GM23338 (cell line): ENCODE data around the gene IDI1. TPM values are rescaled to one million over a fixed set of nuclear protein-coding genes. Genes with fewer than 3 reads are reported as not detected.
"Not testable (repeated sequence)": the region's sequence is repeated elsewhere in the genome, so short reads cannot be mapped to it uniquely, and the experiment has no call there.

Experiments
- ATAC-seq: fragments of 200-7000 bp; cut with Tn5 transposase; 3 replicates; pipeline ENCODE4 v1.9.1; 2020
- DNase-seq: peaks from one replicate; pipeline ENCODE4 v3.0.0-alpha.2; 2015; ENCODE audit warnings: low spot score
- H2AFZ ChIP-seq: fragments of 200-600 bp; sonication (generic); 2 replicates; pipeline ENCODE4 v1.8.0; 2016; ENCODE audit warnings: antibody characterized with exemption, mild to moderate bottlenecking, moderate library complexity
- H3F3A ChIP-seq: fragments of 200-600 bp; sonication (generic); replicated peaks from 2 replicates; pipeline ENCODE4 v1.8.0; 2017; ENCODE audit warnings: antibody characterized with exemption, mixed run types, low read depth
- H3K27ac ChIP-seq: fragments of 200-600 bp; sonication (generic); 2 replicates; pipeline ENCODE4 v1.6.1; 2016; ENCODE audit warnings: low read depth
- H3K27me3 ChIP-seq: fragments of 200-600 bp; sonication (generic); 2 replicates; pipeline ENCODE4 v1.8.0; 2016; ENCODE audit warnings: mild to moderate bottlenecking, mixed run types, moderate library complexity; ENCODE audit not compliant: insufficient read depth
- H3K36me3 ChIP-seq: fragments of 200-600 bp; sonication (generic); 2 replicates; pipeline ENCODE4 v1.8.0; 2016; ENCODE audit warnings: mild to moderate bottlenecking; ENCODE audit not compliant: insufficient read depth
- H3K4me1 ChIP-seq: fragments of 200-600 bp; sonication (generic); 2 replicates; pipeline ENCODE4 v1.8.0; 2016; ENCODE audit warnings: mild to moderate bottlenecking, moderate library complexity; ENCODE audit not compliant: insufficient read depth
- H3K4me2 ChIP-seq: fragments of 200-600 bp; sonication (generic); 2 replicates; pipeline ENCODE4 v1.7.1; 2017; ENCODE audit warnings: mixed run types
- H3K4me3 ChIP-seq: fragments of 200-600 bp; sonication (generic); 2 replicates; pipeline ENCODE4 v1.6.1; 2016; ENCODE audit warnings: mixed run types
- H3K79me2 ChIP-seq: fragments of 200-600 bp; sonication (generic); replicated peaks from 2 replicates; pipeline ENCODE4 v1.8.0; 2017; ENCODE audit warnings: mild to moderate bottlenecking; ENCODE audit not compliant: insufficient read depth
- H3K9me2 ChIP-seq: fragments of 200-600 bp; sonication (generic); 2 replicates; pipeline ENCODE4 v1.8.0; 2017; ENCODE audit not compliant: insufficient read depth
- H4K20me1 ChIP-seq: fragments of 200-600 bp; sonication (generic); replicated peaks from 2 replicates; pipeline ENCODE4 v1.8.0; 2017; ENCODE audit warnings: mild to moderate bottlenecking; ENCODE audit not compliant: insufficient read depth
- H3K27ac Mint-ChIP-seq: 2 replicates; pipeline ENCODE4 v1.8.0; 2020; ENCODE audit warnings: inconsistent platforms, mild to moderate bottlenecking, moderate library complexity, mixed read lengths
- H3K27me3 Mint-ChIP-seq: 3 replicates; pipeline ENCODE4 v1.8.0; 2022; ENCODE audit warnings: low read depth, mild to moderate bottlenecking, moderate library complexity, mixed read lengths, inconsistent platforms; ENCODE audit not compliant: insufficient read depth, poor library complexity
- H3K36me3 Mint-ChIP-seq: 3 replicates; pipeline ENCODE4 v1.8.0; 2021; ENCODE audit warnings: low read depth, mild to moderate bottlenecking, inconsistent platforms, moderate library complexity, mixed read lengths
- H3K4me1 Mint-ChIP-seq: 3 replicates; pipeline ENCODE4 v1.8.0; 2020; ENCODE audit warnings: mild to moderate bottlenecking, inconsistent platforms, mixed read lengths
- H3K4me3 Mint-ChIP-seq: 3 replicates; pipeline ENCODE4 v1.8.0; 2021; ENCODE audit warnings: moderate library complexity, mild to moderate bottlenecking, inconsistent platforms, mixed read lengths
- H3K9me3 Mint-ChIP-seq: 3 replicates; pipeline ENCODE4 v1.8.0; 2020; ENCODE audit warnings: moderate library complexity, mild to moderate bottlenecking, inconsistent platforms, mixed read lengths
- CREB1 ChIP-seq: fragments of 250-450 bp; sonication (Bioruptor Pico); IDR thresholded peaks from 2 replicates; pipeline ENCODE4 v1.5.0; 2020; ENCODE audit warnings: low read depth, mild to moderate bottlenecking, moderate library complexity
- CTCF ChIP-seq, 2 experiments: fragments of 200-600 bp in 1 of 2; sonication (generic) in 1 of 2; conservative IDR thresholded peaks; 2 replicates each; pipeline versions ENCODE4 v1.5.1 to v1.6.1; 2016 to 2017; ENCODE audit warnings: antibody characterized with exemption in 2 of 2, low read depth in 2 of 2, mild to moderate bottlenecking in 2 of 2, moderate library complexity in 1 of 2
- EZH2 ChIP-seq: fragments of 200-600 bp; sonication (generic); IDR thresholded peaks from one replicate; pipeline ENCODE4 v1.8.0; 2017; ENCODE audit warnings: antibody characterized with exemption, mild to moderate bottlenecking, low read depth; ENCODE audit not compliant: unreplicated experiment
- EZH2phosphoT487 ChIP-seq: fragments of 200-600 bp; sonication (generic); IDR thresholded peaks from one replicate; pipeline ENCODE4 v1.8.1; 2018; ENCODE audit warnings: antibody characterized with exemption; ENCODE audit not compliant: unreplicated experiment
- JUNB ChIP-seq: IDR thresholded peaks from one replicate; pipeline ENCODE4 v1.6.1; 2016; ENCODE audit warnings: antibody characterized with exemption; ENCODE audit not compliant: unreplicated experiment
- NANOG ChIP-seq: IDR thresholded peaks from 2 replicates; pipeline ENCODE4 v1.6.1; 2016; ENCODE audit warnings: antibody characterized with exemption, borderline replicate concordance
- POLR2AphosphoS5 ChIP-seq: IDR thresholded peaks from 2 replicates; pipeline ENCODE4 v1.6.1; 2016; ENCODE audit warnings: antibody characterized with exemption, low read depth
- REST ChIP-seq: IDR thresholded peaks from one replicate; pipeline ENCODE4 v1.6.1; 2018; ENCODE audit warnings: antibody characterized with exemption; ENCODE audit not compliant: unreplicated experiment
- ZNF331 ChIP-seq: fragments of 250-450 bp; sonication (Bioruptor Pico); IDR thresholded peaks from 2 replicates; pipeline ENCODE4 v1.5.0; 2020; ENCODE audit warnings: low read depth, mild to moderate bottlenecking, moderate library complexity
- ZNF462 ChIP-seq: fragments of 250-450 bp; sonication (Bioruptor Pico); IDR thresholded peaks from 2 replicates; pipeline ENCODE4 v1.5.0; 2020; ENCODE audit warnings: mild to moderate bottlenecking, moderate library complexity
- polyA plus RNA-seq: library from polyadenylated mRNA; unstranded; fragments of >200 nt; fragmentation: Nextera tagmentation; extraction: Ambion mirVana; gene quantifications from 2 replicates; pipeline ENCODE4 v1.2.1, GENCODE V29; 2016
- total RNA-seq: library from RNA; depleted of rRNA; stranded (reverse); fragments of >200 nt; shearing (Covaris generic); gene quantifications from 2 replicates; pipeline ENCODE4 v1.2.3, GENCODE V29; 2014
- TF ChIP-seq, protein P1 (sequence below): IDR thresholded peaks from 2 replicates; pipeline ENCODE4 v1.6.1; 2016; ENCODE audit warnings: antibody characterized with exemption

IDI1 gene
- total and polyA plus RNA-seq, 2 experiments from 2014 or later: 119 to 154 TPM

- TF ChIP-seq ZNF462 (CRISPR knock-in tag): no peak
- TF ChIP-seq ZNF331 (CRISPR knock-in tag): no peak
- no peak for TF ChIP-seq JUNB
- TF ChIP-seq CTCF (conservative IDR thresholded peaks at IDR 0.05; ENCODE audit: low read depth in 2 of 2): no peak
- no peak for TF ChIP-seq CREB1 (CRISPR knock-in tag)
- TF ChIP-seq, protein P1, sequence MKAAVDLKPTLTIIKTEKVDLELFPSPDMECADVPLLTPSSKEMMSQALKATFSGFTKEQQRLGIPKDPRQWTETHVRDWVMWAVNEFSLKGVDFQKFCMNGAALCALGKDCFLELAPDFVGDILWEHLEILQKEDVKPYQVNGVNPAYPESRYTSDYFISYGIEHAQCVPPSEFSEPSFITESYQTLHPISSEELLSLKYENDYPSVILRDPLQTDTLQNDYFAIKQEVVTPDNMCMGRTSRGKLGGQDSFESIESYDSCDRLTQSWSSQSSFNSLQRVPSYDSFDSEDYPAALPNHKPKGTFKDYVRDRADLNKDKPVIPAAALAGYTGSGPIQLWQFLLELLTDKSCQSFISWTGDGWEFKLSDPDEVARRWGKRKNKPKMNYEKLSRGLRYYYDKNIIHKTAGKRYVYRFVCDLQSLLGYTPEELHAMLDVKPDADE: no peak
- TF ChIP-seq REST: no peak
- no peak for TF ChIP-seq POLR2AphosphoS5
- TF ChIP-seq EZH2phosphoT487: no peak
- TF ChIP-seq NANOG: no peak
- TF ChIP-seq EZH2: no peak
These were observed 19.8 kb upstream of the IDI1 start (continued) for GRCh38 chr10:1068380-1069361.

DNA sequence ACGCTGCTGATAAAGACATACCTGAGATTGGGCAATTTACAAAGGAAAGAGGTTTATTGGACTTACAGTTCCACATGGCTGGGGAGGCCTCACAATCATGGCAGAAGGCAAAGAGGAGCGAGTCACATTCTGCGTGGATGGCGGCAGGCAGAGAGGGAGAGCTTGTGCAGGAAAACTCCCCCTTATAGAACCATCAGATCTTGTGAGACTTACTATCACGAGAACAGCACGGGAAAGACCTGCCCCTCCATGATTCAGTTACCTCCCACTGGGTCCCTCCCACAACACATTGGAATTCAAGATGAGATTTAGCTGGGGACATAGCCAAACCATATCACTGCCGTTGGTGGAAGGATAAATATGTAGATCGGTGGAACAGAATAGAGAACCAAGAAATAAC is 17.8 kb upstream of the IDI1 start:
- not testable (repeated sequence) for H3K27me3 ChIP-seq, H3K4me3 ChIP-seq, H3K4me3 Mint-ChIP-seq, ATAC-seq, H3K27me3 Mint-ChIP-seq, H3K4me2 ChIP-seq, DNase-seq, H3K9me3 Mint-ChIP-seq, H3K36me3 Mint-ChIP-seq, H3K27ac ChIP-seq, H3K9me2 ChIP-seq, H3K4me1 Mint-ChIP-seq, H3F3A ChIP-seq, H3K36me3 ChIP-seq, H3K4me1 ChIP-seq, H2AFZ ChIP-seq, H3K27ac Mint-ChIP-seq, H4K20me1 ChIP-seq
- peaks cover 25% of the 10 kb centered on the region for H3K79me2 ChIP-seq
